ENCODE results near the gene CIC.

The CIC gene

DNA sequence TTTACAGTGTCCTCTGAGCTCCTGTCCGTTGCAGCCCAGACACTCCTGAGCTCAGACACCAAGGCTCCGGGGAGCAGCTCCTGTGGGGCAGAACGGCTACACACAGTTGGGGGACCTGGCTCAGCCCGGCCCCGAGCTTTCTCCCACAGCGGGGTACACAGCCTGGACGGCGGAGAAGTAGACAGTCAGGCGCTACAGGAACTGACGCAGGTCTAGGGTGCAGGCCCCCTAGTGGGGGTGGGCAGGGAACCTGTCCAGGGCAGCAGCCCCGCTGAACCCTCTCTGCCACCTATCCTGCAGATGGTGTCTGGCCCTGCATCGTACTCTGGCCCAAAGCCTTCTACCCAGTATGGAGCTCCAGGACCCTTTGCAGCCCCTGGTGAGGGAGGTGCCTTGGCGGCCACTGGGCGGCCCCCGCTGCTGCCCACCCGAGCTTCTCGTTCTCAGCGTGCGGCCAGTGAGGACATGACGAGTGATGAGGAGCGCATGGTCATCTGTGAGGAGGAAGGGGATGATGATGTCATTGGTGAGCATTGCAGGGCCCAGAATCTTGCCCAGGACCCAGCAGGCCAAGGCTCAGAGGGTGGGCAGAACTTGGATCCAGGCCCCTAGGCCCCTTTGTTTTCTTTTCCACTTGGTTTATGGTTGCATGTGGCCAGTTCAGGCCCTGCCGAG, 20.0 kb downstream of the CIC start:
- no peak for DNase-seq (ENCODE audit: low read depth)

DNA sequence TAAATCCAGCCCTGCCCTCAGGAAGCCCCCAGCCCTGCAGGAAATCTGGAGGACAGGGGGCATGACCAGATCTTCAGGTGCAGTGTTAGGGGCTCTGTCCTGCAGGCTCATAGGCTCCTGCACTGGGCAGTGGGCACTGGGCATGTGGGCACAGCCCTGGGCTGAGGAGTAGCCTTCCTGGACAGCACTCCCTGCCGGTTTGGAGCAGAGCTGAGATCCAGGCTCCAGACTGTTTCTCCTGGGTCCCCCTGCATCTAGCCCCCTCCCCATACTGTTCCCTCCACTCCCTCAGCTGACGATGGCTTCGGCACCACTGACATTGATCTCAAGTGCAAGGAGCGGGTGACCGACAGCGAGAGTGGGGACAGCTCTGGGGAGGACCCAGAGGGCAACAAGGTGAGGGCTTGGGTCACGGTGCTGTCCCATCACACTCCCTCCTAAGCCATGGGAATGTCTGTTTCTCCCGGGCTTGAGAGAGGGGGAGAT, 20.5 kb downstream of the CIC start:
- no peak for DNase-seq (ENCODE audit: low read depth)

DNA sequence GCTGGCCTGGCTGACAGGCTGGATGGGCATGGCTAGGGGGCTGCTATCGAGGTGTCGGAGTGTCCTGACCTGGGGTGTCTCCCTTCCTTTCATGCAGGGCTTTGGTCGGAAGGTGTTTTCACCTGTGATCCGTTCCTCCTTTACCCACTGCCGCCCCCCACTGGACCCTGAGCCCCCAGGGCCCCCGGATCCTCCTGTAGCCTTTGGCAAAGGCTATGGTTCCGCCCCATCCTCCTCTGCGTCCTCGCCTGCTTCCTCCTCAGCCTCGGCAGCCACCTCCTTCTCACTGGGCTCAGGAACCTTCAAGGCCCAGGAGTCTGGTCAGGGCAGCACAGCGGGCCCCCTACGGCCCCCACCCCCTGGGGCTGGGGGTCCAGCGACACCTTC, 21.1 kb downstream of the CIC start:
- no peak for DNase-seq (ENCODE audit: low read depth)

DNA sequence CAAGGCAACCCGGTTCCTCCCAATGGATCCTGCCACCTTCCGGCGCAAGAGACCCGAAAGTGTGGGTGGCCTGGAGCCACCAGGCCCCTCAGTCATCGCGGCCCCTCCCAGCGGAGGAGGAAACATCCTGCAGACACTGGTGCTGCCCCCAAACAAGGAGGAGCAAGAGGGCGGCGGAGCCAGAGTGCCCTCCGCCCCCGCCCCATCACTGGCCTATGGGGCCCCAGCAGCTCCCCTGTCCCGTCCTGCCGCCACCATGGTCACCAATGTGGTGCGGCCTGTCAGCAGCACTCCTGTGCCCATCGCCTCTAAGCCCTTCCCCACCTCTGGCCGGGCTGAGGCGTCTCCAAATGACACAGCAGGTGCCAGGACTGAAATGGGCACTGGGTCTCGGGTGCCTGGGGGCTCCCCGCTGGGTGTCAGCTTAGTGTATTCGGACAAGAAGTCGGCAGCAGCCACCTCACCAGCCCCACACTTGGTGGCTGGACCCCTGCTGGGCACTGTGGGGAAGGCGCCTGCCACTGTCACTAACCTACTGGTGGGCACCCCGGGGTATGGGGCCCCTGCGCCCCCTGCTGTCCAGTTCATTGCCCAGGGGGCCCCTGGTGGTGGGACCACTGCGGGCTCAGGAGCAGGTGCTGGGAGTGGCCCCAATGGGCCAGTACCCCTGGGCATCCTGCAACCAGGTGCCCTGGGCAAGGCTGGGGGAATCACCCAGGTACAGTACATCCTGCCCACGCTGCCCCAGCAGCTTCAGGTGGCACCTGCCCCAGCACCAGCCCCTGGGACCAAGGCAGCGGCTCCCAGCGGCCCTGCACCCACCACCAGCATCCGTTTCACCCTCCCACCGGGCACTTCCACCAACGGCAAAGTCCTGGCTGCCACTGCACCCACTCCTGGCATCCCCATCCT, 21.7 kb downstream of the CIC start:
- no peak for DNase-seq (ENCODE audit: low read depth)

DNA sequence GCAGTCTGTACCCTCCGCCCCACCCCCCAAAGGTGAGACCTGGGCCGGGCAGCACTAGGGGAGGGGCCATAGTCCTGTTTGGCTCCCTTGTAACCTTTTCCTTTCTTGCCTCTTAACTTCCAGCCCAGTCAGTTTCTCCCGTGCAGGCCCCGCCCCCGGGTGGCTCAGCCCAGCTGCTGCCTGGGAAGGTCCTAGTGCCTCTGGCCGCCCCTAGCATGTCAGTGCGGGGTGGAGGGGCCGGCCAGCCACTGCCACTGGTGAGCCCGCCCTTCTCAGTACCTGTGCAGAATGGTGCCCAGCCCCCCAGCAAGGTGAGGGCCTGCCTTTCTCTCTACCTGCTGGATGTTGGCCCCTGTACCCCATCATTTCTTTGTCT, 22.4 kb downstream of the CIC start:
- DNase-seq (ENCODE audit: low read depth), result no peak

DNA sequence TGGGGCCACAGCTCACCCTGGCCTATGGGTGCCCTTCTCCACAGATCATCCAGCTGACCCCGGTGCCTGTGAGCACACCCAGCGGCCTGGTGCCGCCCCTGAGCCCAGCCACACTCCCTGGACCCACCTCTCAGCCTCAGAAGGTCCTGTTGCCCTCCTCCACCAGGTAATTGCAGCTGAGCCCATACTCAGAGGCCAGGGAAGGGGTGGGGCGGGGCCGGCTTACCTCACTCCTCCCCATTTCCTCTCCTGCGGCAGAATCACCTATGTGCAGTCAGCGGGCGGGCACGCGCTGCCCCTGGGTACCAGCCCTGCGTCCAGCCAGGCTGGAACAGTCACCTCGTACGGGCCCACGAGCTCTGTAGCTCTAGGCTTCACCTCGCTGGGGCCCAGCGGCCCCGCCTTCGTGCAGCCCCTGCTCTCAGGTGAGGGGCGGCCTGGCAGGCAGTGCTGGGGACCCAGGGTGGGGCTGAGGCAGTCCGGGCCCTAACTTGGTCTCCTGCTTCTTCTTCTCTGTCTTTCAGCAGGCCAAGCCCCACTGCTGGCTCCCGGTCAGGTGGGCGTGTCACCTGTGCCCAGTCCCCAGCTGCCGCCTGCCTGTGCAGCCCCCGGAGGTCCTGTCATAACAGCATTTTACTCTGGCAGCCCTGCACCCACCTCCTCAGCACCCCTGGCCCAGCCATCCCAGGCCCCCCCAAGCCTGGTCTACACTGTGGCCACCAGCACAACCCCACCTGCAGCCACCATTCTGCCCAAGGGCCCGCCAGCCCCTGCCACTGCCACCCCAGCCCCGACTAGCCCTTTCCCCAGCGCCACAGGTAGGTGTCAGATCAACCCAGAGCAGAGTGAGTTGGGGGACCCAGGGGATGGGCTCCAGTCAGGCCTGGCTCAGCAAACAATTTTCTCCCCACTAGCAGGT, 23.2 kb downstream of the CIC start:
- no peak for DNase-seq (ENCODE audit: low read depth)

DNA sequence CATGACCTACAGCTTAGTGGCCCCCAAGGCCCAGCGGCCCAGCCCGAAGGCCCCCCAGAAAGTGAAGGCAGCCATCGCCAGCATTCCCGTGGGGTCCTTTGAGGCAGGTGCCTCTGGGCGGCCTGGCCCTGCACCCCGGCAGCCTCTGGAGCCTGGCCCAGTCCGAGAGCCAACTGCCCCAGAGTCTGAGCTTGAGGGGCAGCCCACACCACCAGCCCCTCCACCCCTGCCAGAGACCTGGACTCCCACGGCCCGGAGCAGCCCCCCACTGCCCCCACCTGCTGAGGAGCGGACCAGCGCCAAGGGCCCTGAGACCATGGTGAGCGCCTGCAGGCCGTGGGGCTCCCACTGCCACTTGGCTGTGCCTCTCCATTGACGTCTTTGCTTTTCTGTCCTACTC, 23.9 kb downstream of the CIC start:
- DNase-seq (ENCODE audit: low read depth), result no peak

DNA sequence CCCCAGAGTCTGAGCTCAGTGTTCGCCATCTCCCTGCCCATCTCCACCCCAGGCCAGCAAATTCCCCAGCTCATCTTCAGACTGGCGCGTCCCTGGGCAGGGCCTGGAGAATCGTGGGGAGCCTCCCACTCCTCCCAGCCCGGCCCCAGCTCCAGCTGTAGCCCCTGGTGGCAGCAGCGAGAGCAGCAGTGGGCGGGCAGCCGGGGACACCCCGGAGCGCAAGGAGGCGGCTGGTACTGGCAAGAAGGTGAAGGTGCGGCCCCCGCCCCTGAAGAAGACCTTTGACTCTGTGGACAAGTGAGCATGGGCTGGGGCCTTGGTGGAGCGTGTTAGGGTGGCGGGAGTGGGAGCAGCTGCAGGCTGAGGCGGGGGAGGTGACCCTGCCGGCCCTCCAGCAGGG, 24.5 kb downstream of the CIC start:
- no peak for DNase-seq (ENCODE audit: low read depth)

DNA sequence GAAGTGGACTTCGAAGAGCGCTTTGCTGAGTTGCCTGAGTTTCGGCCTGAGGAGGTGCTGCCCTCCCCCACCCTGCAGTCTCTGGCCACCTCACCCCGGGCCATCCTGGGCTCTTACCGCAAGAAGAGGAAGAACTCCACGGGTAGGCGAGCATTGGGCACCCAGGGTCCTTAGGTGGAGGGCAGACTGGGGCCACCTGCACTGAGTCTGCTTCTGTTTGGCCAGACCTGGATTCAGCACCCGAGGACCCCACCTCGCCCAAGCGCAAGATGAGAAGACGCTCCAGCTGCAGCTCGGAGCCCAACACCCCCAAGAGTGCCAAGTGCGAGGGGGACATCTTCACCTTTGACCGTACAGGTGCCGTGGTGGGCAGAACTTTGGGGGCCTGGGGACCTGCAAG, 24.9 kb downstream of the CIC start:
- DNase-seq (ENCODE audit: low read depth), result no peak

DNA sequence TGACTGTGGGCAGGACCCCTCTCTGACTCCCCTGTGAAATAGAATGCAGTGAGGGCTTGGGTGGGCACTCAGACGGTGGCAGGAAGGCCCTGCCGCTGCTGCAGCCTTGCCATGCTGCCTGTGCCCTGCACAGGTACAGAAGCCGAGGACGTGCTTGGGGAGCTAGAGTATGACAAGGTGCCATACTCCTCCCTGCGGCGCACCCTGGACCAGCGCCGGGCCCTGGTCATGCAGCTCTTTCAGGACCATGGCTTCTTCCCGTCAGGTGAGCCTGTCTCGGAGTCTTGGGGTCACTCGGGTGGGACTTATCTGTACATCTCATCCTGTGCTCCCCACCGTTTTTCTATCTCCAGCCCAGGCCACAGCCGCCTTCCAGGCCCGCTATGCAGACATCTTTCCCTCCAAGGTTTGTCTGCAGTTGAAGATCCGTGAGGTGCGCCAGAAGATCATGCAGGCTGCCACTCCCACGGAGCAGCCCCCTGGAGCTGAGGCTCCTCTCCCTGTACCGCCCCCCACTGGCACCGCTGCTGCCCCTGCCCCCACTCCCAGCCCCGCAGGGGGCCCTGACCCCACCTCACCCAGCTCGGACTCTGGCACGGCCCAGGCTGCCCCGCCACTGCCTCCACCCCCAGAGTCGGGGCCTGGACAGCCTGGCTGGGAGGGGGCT, 25.6 kb downstream of the CIC start:
- no peak for DNase-seq (ENCODE audit: low read depth)

DNA sequence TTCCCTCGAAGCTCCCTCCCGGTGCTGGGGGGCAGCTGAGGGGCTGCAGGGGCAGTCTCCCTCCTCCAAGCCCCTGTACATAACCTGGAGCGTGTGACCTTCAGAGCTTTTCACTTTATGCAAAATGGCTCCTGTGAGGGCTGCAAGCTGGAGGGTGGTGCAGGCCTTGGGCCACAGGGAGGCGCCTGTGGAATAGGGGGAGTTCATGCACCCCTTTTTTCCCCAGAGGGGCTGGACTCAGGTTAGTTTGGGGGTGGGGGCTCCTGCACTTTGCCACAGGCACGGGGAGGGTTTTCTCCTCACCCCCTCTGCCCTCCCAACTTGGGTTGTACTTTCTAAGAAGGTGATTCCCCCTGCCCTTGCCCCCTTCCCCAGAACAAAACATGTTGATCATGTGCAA, 26.3 kb downstream of the CIC start:
- no peak for DNase-seq (ENCODE audit: low read depth)

DNA sequence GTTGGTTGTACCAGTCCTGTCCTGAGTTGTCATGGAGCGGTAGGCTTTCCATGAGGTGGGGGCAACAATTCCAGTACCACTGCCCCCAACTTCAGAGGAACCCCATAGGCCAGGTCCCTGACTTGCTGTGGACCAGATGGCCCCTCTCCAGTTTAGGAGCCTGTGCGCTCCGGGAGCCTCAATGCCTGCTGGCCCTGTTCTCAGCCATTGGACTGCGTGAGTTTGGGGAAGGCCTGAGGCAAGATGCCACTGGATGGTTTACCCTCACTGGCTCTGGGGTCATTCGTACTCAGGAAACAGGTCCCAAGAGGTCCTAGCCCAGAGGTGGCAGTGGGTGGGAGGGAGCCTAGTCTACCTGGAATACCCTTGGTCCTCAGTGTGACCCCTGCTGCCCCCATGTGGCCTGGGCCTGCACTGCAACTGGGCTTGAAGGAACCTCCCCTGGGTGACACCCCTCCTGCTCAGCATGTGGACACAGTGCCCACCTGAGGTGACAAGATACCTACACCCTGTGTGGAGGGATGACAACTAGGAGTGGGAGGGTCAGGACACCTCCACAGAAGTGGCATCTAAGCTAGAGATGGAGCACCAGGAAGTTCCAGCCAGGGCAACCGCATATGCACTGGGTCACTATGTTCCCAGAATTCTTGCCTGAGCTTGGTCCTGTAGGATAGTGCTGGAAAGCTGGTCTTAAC, 26.9 kb downstream of the CIC start:
- no peak for DNase-seq (ENCODE audit: low read depth)

DNA sequence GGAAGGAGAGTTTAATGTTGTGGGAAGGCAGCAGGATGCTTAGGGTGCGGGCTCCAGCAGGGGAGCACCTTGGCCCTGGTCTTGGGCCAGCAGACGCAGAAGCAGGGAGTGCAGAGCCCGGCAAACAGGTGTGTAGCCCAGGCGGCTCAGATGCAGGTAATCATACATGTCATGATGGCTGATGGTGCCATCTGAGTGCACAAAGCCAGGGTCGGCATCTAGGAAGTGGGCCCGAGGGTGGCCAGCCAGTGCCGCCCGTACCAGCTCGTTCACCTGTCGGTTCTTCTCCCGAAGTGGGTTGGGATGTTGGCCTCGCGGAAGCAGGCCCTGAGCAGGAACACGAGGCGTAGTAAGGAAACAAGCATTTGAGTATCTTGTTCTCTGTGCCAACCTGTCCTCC, 28.0 kb downstream of the CIC start:
- no peak for DNase-seq (ENCODE audit: low read depth)

DNA sequence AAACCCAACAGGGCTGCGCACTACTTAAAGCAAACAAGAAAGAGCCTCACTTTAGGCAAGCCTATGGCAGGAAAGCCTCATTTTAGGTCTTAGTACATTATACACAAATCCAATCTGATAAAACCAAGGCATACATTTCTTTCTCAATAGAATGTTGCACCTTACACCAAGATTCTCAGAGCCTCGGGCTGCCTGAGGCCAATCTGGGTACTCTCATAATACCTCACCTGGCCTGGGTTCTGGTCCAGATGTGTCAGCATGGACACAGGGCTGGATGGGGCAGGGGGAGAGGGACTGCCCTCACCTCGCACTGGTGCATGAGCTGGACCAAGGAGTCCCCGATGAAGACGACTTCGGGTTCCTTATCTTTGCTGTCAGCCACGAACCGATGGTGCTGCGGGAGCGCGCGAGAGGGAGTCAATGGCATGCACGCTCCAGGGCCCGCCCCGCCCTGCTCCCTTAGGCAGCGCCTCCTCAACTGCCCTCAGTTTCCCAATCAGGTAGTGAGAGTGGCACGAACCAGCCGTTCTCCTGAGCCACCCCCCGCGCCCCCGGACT, 32.7 kb downstream of the CIC start, which contains the start of gene PRR19:
PRR19 (plus strand) TSS at position 487 of the 558 bp plus-strand sequence. CDS start 7,453 bp downstream, outside the sequence.
- no peak for DNase-seq (ENCODE audit: low read depth)

DNA sequence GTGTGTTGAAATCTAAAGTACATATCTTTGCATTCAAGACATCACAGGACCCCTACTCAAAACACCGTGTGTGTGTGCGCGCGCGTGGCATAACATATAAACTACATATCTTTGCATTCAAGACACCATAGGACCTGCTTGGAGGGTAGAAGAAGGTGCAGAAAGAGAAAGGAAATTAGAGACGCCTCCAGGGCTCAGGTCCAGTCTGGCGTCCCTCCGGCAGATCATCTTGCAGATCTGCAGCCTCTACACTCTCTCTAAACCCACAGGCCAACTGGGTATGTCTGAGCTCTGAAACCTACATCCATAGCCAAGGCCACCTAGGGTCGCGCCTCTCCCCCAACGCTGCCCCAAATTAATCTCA, 34.0 kb downstream of the CIC start:
- DNase-seq (ENCODE audit: low read depth), result no peak

DNA sequence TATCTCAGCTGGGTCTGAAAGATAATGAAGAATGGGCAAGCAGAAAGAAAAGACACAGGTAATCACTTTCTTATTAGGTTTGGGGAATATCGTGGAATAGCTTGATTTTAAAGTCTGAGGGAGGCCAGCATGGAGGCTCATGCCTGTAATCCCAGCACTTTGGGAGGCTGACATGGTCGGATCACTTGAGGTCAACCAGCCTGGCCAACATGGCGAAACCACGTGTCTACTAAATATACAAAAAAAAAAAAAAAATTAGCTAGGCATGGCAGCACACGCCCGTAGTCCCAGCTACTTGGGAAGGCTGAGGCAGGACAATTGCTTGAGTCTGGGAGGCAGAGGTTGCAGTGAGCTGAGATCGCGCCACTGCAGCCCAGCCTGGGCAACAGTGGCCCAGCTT, 34.8 kb downstream of the CIC start:
- DNase-seq (ENCODE audit: low read depth), result no peak

DNA sequence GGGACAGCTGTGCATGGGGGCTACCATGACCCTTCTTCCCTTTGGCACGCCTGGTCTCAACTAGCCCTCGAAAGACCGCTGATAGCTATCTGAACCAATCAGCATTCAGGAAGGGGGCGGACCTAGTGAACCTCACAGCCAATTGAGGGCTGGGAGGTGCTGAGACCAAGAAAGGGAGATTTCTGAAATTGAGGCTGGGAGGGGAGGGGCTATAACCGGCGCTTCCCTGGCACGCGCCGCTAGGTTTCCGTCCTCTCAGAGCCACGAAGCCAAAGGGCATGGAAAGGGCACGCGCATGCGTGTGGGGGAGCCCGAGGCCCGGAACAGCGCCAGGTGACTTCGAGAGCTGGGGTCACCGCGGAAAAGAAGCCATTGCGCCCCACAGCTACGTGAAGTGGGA, 37.6 kb downstream of the CIC start:
- no peak for DNase-seq (ENCODE audit: low read depth)

DNA sequence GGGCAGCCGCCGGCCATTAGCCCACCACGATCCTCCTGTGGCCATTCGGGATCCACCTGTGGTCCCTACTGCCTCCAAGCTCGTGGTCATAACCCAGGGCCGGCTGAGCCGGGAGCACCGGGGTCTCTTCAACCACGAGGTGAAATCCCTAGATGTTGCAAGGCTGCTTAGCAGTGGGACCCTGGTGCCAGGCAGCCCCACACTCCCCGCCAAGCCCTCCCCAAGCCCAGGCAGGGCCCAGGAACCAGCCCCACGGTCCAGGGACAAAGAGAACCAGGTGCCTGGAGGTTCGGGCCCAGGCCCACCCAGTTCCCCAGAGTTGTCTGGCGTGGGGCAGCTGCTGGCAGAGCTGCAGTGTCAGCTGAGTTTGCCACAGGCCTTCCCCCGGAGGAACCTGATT, 40.6 kb downstream of the CIC start:
- no peak for DNase-seq (ENCODE audit: low read depth)

DNA sequence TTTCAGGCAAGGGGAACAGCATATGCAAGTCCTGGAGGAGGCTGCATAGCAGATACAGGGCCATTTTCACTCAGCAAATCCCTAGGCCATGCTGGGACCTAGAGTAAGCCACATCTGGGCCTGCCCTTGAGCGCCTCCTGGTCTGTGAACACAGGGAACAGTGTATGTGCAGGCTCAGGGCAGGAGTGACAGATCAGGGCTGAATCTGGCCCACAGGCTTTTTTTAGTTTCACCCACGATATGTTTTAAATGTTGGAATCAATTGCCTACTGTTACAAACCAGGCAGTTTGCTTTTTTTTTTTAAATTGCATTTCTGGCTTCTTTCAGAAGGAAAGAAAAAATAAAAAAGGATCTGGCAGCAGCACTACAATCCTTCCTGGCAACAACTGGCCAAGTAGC, 42.6 kb downstream of the CIC start:
- DNase-seq (ENCODE audit: low read depth), result no peak

DNA sequence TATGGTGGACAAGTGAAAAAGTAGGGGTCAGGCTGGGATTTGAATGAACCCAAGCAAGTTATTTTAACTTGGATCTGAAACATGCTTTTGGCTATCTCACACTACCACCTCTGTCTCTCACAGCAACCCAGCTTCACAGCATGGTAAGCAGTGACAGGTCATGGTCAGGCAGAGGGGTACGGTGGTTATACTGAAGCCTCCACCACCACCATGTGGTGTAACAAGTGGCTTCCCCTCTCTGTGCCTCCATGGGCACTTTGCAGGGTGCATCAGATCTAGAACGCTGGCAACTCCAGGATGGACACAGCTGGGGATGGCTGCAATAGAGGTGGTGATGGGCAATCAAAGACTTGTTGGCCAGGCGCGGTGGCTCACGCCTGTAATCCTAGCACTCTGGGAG, 43.3 kb downstream of the CIC start:
- DNase-seq (ENCODE audit: low read depth), result no peak

All from HS-5 (cell line).